Measurements from ENCODE around the gene PEBP1.

The PEBP1 gene

DNA sequence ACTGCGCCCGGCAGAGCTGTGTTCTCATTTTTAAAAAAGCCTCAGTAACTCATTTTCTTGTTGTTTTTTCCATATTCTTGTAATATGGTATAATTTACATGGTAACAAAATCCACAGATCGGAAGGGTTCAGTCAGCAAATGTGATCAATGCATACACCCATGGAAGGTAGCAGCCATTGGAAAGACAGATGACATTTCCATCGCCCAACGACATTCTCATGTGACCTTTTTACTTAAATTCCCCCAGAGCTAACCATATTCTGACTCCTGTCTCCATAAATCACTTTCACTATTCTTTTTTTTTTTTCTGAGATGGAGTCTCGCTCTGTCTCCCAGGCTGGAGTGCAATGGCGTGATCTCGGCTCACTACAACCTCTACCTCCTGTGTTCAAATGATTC, 4.9 kb downstream of the PEBP1 start:
- no peak for DNase-seq (ENCODE audit: low read depth)
- TF ChIP-seq CTCF (IDR thresholded peaks at IDR 0.05; ENCODE audit: low read depth, low read length) (no peak), POLR2A (IDR thresholded peaks at IDR 0.05; ENCODE audit: extremely low read depth, insufficient read length) (no peak), MYC (IDR thresholded peaks at IDR 0.05; ENCODE audit: low read depth, low read length) (no peak)
- TF ChIP-seq, protein P1, sequence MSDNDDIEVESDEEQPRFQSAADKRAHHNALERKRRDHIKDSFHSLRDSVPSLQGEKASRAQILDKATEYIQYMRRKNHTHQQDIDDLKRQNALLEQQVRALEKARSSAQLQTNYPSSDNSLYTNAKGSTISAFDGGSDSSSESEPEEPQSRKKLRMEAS (IDR thresholded peaks at IDR 0.05; ENCODE audit: low read depth, low read length), result no peak
- H3K4me3 ChIP-seq (ENCODE audit: low read depth, low read length), result no peak overlapping the region

GRCh38 chr12:118144499-118144898, 8.6 kb downstream of the PEBP1 start:
- no peak for TF ChIP-seq CTCF (IDR thresholded peaks at IDR 0.05; ENCODE audit: low read depth, low read length)
- no peak for DNase-seq (ENCODE audit: low read depth)
- no peak overlapping the region for H3K4me3 ChIP-seq (ENCODE audit: low read depth, low read length)

- H3K4me3 ChIP-seq (ENCODE audit: low read depth, low read length), result no peak overlapping the region
- TF ChIP-seq CTCF (IDR thresholded peaks at IDR 0.05; ENCODE audit: low read depth, low read length) (no peak), MYC (IDR thresholded peaks at IDR 0.05; ENCODE audit: low read depth, low read length) (no peak), POLR2A (IDR thresholded peaks at IDR 0.05; ENCODE audit: extremely low read depth, insufficient read length) (no peak)
- TF ChIP-seq, protein P1 (IDR thresholded peaks at IDR 0.05; ENCODE audit: low read depth, low read length), result no peak
- DNase-seq (ENCODE audit: low read depth), result no peak
These were observed 9.3 kb downstream of the PEBP1 start for GRCh38 chr12:118145113-118145797.

DNA sequence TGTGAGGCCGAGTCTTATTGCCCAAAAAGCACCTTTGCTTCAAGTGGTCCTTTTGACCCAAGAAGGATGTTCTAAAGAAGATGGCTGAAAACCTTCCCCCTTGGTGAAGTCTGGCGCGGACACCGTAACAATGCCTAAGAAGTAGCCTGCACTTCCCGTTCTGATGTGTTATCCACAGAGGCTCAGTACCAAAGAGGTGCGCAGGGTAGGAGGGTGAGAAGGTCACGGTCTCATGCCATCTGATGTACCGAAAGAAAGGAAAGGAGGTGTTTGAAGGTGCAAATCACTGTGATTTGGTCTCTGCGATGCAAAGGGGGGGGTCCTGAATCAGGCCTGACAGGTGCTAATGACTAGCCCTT, 9.9 kb downstream of the PEBP1 start:
- no peak for DNase-seq (ENCODE audit: low read depth)
- H3K4me3 ChIP-seq (ENCODE audit: low read depth, low read length), result no peak overlapping the region
- no peak for TF ChIP-seq CTCF (IDR thresholded peaks at IDR 0.05; ENCODE audit: low read depth, low read length)
- TF ChIP-seq POLR2A (IDR thresholded peaks at IDR 0.05; ENCODE audit: extremely low read depth, insufficient read length), result no peak
- TF ChIP-seq, protein P1 (IDR thresholded peaks at IDR 0.05; ENCODE audit: low read depth, low read length), result no peak
- TF ChIP-seq MYC (IDR thresholded peaks at IDR 0.05; ENCODE audit: low read depth, low read length), result no peak

- TF ChIP-seq POLR2A (IDR thresholded peaks at IDR 0.05; ENCODE audit: extremely low read depth, insufficient read length), result no peak
- no peak for TF ChIP-seq MYC (IDR thresholded peaks at IDR 0.05; ENCODE audit: low read depth, low read length)
- TF ChIP-seq, protein P1 (IDR thresholded peaks at IDR 0.05; ENCODE audit: low read depth, low read length), result no peak
- TF ChIP-seq CTCF (IDR thresholded peaks at IDR 0.05; ENCODE audit: low read depth, low read length), result no peak
- no peak for DNase-seq (ENCODE audit: low read depth)
These were observed 12.4 kb downstream of the PEBP1 start for GRCh38 chr12:118148287-118148686.

DNA sequence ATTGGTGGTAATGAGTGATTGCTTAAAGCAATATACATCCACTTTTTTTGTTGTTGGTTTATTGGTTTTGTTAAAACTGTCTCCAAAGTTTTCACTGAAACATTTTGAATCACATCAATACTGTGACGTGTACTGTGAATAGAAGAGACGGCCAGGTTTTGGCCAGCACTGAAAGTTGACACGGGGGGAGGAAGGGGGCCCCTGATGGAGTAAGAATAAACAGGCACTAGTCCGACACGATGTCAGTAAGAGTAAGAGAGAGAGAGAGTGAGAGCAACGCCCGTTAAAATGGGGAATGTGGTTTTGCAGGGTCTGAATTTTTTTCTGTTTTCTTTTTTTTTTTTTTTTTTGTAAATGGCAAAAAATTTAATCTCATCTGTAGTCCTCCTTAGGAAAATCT, 14.7 kb downstream of the PEBP1 start:
- DNase-seq (ENCODE audit: low read depth), result no peak
- TF ChIP-seq, protein P1 (IDR thresholded peaks at IDR 0.05; ENCODE audit: low read depth, low read length), result no peak
- no peak for TF ChIP-seq CTCF (IDR thresholded peaks at IDR 0.05; ENCODE audit: low read depth, low read length)
- TF ChIP-seq MYC (IDR thresholded peaks at IDR 0.05; ENCODE audit: low read depth, low read length), result no peak
- TF ChIP-seq POLR2A (IDR thresholded peaks at IDR 0.05; ENCODE audit: extremely low read depth, insufficient read length), result no peak
- H3K4me3 ChIP-seq (ENCODE audit: low read depth, low read length), result no peak overlapping the region

More at GRCh38 chr12:118148287-118148686, 12.4 kb downstream of the PEBP1 start:
- no peak overlapping the region for H3K4me3 ChIP-seq (ENCODE audit: low read depth, low read length)
